Activated naive CD4-positive, alpha-beta T cell treated with anti-CD3 and anti-CD28 coated beads, Interleukin-2, amount 10 ng/mL, durations not matched to agents 7 days and 5 days (primary cell): ENCODE measurements around the gene C18orf63.

Experiments
- CTCF ChIA-PET: fragments of 350-600 bp; sonication (Branson Sonifier 250); formaldehyde crosslinking; loops from one replicate; lab custom pipeline; 2021; ENCODE audit warnings: antibody characterized with exemption; lab: Charles Lee
- DNase-seq: peaks from one replicate; pipeline ENCODE4 v3.0.0-alpha.2; 2020
- H3K27ac Mint-ChIP-seq: one replicate; pipeline ENCODE4 v1.8.0; 2021; ENCODE audit warnings: mild to moderate bottlenecking, moderate library complexity, mixed read lengths
- H3K27me3 Mint-ChIP-seq: one replicate; pipeline ENCODE4 v1.8.0; 2021; ENCODE audit warnings: mild to moderate bottlenecking, mixed read lengths
- H3K36me3 Mint-ChIP-seq: one replicate; pipeline ENCODE4 v1.8.0; 2021; ENCODE audit warnings: mixed read lengths
- H3K4me1 Mint-ChIP-seq: one replicate; pipeline ENCODE4 v1.8.0; 2021; ENCODE audit warnings: mixed read lengths
- H3K4me3 Mint-ChIP-seq: one replicate; pipeline ENCODE4 v1.8.0; 2021; ENCODE audit warnings: mild to moderate bottlenecking, moderate library complexity, mixed read lengths
- H3K9me3 Mint-ChIP-seq: one replicate; pipeline ENCODE4 v1.8.0; 2021; ENCODE audit warnings: mixed read lengths

The C18orf63 gene

GRCh38 chr18:74407888-74408287 is 92.2 kb downstream of the C18orf63 start:
- CTCF ChIA-PET: interaction anchor here (1.0 kb wide), 1 partner anchor 55 kb away, joined by 3 read pairs; no protein-coding TSS in a partner anchor
- peaks cover 60% of the 10 kb centered on the region for H3K4me1 Mint-ChIP-seq
- H3K9me3 Mint-ChIP-seq: peaks cover 5% of the 10 kb centered on the region
- DNase-seq: no peak
- peak overlapping the region; percentile 97 for H3K27ac Mint-ChIP-seq
- H3K4me3 Mint-ChIP-seq: peak overlapping the region; percentile 68
- peaks cover 12% of the 10 kb centered on the region for H3K36me3 Mint-ChIP-seq
- H3K27me3 Mint-ChIP-seq: peaks cover 23% of the 10 kb centered on the region
